Activated CD4-positive, alpha-beta T cell treated with anti-CD3 and anti-CD28 coated beads, Interleukin-10, Interleukin-2, amounts not matched to agents 100 ng/mL and 50 ng/mL, durations not matched to agents 16 hours and 8 hours (primary cell): ENCODE data around the gene KCNJ6.

Experiments
- DNase-seq: peaks from one replicate; pipeline ENCODE4 v3.0.0-alpha.2; 2020

The KCNJ6 gene

GRCh38 chr21:37862536-37862935, 53.7 kb downstream of the KCNJ6 start:
- no peak for DNase-seq

GRCh38 chr21:37861561-37861960, 54.7 kb downstream of the KCNJ6 start:
- no peak for DNase-seq

- no peak for DNase-seq
These were observed 55.8 kb downstream of the KCNJ6 start for GRCh38 chr21:37860416-37860815.

GRCh38 chr21:37855647-37856625, 60.3 kb downstream of the KCNJ6 start:
- DNase-seq, result no peak

- no peak for DNase-seq
These were observed 61.0 kb downstream of the KCNJ6 start for GRCh38 chr21:37855271-37855646.

GRCh38 chr21:37849506-37850102, 66.7 kb downstream of the KCNJ6 start:
- no peak for DNase-seq

- DNase-seq, result no peak
These were observed 67.4 kb downstream of the KCNJ6 start for GRCh38 chr21:37848721-37849490.

- no peak for DNase-seq
These were observed 70.7 kb downstream of the KCNJ6 start for GRCh38 chr21:37845535-37845934.

- DNase-seq, result no peak
These were observed 73.1 kb downstream of the KCNJ6 start for GRCh38 chr21:37843191-37843590.

- DNase-seq, result no peak
These were observed 73.9 kb downstream of the KCNJ6 start for GRCh38 chr21:37842163-37842919.

GRCh38 chr21:37837381-37837780, 78.9 kb downstream of the KCNJ6 start:
- no peak for DNase-seq

GRCh38 chr21:37835481-37835880, 80.8 kb downstream of the KCNJ6 start:
- no peak for DNase-seq

- DNase-seq, result no peak
These were observed 83.0 kb downstream of the KCNJ6 start for GRCh38 chr21:37833301-37833700.

- no peak for DNase-seq
These were observed 86.8 kb downstream of the KCNJ6 start for GRCh38 chr21:37829447-37829846.

GRCh38 chr21:37828991-37829390, 87.3 kb downstream of the KCNJ6 start:
- no peak for DNase-seq

- no peak for DNase-seq
These were observed 87.7 kb downstream of the KCNJ6 start for GRCh38 chr21:37828556-37828955.

- no peak for DNase-seq
These were observed 88.3 kb downstream of the KCNJ6 start for GRCh38 chr21:37827913-37828312.

GRCh38 chr21:37821786-37822450, 94.3 kb downstream of the KCNJ6 start:
- DNase-seq, result no peak

- no peak for DNase-seq
These were observed 95.2 kb downstream of the KCNJ6 start for GRCh38 chr21:37821092-37821491.

- no peak for DNase-seq
These were observed 96.9 kb downstream of the KCNJ6 start for GRCh38 chr21:37819372-37819771.

GRCh38 chr21:37817242-37817641, 99.0 kb downstream of the KCNJ6 start:
- no peak for DNase-seq

- no peak for DNase-seq
These were observed 100.4 kb downstream of the KCNJ6 start for GRCh38 chr21:37815893-37816292.
